ENCODE results near the gene SMAD6.

DNA sequence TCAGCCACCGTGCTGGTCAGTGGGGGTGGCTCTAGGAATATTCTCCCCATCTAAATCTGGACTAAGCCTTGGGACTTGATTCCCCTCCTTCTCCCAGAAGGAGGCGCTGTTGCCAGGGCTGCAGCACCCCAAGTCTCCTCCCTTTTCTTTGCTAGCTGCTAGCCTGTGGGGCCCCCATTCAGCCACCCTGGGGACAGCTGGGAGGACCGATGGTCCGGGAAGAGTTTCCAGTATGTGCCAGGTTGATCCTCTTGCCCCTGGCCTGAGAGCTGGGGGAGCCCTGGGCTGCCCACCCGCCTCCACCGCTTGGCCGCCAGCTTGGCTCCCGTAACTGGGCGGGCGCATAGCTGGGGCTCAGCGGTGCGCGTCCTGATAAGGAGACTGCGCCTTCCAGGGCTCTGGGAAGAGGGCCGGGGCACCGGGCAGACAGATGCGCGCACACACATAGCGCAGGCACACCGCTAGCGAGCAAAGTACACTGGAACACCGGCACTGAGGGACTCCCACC lies 4.2 kb downstream of the SMAD6 start:
- TF ChIP-seq, protein P1, sequence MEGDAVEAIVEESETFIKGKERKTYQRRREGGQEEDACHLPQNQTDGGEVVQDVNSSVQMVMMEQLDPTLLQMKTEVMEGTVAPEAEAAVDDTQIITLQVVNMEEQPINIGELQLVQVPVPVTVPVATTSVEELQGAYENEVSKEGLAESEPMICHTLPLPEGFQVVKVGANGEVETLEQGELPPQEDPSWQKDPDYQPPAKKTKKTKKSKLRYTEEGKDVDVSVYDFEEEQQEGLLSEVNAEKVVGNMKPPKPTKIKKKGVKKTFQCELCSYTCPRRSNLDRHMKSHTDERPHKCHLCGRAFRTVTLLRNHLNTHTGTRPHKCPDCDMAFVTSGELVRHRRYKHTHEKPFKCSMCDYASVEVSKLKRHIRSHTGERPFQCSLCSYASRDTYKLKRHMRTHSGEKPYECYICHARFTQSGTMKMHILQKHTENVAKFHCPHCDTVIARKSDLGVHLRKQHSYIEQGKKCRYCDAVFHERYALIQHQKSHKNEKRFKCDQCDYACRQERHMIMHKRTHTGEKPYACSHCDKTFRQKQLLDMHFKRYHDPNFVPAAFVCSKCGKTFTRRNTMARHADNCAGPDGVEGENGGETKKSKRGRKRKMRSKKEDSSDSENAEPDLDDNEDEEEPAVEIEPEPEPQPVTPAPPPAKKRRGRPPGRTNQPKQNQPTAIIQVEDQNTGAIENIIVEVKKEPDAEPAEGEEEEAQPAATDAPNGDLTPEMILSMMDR (IDR thresholded peaks at IDR 0.05), result no peak
- TF ChIP-seq EP300 (IDR thresholded peaks at IDR 0.05), result no peak
- no peak for TF ChIP-seq POLR2AphosphoS5 (IDR thresholded peaks at IDR 0.05)
